Stimulated activated naive CD8-positive, alpha-beta T cell treated with anti-CD3 and anti-CD28 coated beads, Interleukin-15, amount 100 ng/mL, for 72 hours (primary cell): ENCODE measurements around the gene ZNHIT3.
"Not testable (repeated sequence)": the region's sequence is repeated elsewhere in the genome, so short reads cannot be mapped to it uniquely, and the experiment has no call there.

Experiments
- ATAC-seq: fragments of 150-1000 bp; cut with Tn5 transposase; 2 replicates; pipeline ENCODE4 v1.10.0; 2021; ENCODE audit warnings: mild to moderate bottlenecking, moderate library complexity
- DNase-seq, 2 donors: peaks; one replicate each; pipeline ENCODE4 v3.0.0; 2021 to 2022
- H3K27ac Mint-ChIP-seq, 2 donors: one replicate each; pipeline ENCODE4 v1.8.0; 2022; ENCODE audit warnings: mild to moderate bottlenecking in 2 of 2, mixed read lengths in 2 of 2, moderate library complexity in 2 of 2
- H3K27me3 Mint-ChIP-seq: one replicate; pipeline ENCODE4 v1.8.0; 2022; ENCODE audit warnings: mixed read lengths
- H3K4me1 Mint-ChIP-seq: one replicate; pipeline ENCODE4 v1.8.0; 2022; ENCODE audit warnings: mild to moderate bottlenecking, mixed read lengths
- H3K4me3 Mint-ChIP-seq, 2 donors: one replicate each; pipeline ENCODE4 v1.8.0; 2022; ENCODE audit warnings: mild to moderate bottlenecking in 2 of 2, mixed read lengths in 2 of 2, moderate library complexity in 1 of 2
- H3K9me3 Mint-ChIP-seq, 2 donors: one replicate each; pipeline ENCODE4 v1.8.0; 2022; ENCODE audit warnings: mixed read lengths in 2 of 2

The ZNHIT3 gene

GRCh38 chr17:36501351-36501750 is 14.9 kb downstream of the ZNHIT3 start:
- no peak overlapping the region for H3K4me3 Mint-ChIP-seq
- peaks cover 8% of the 10 kb centered on the region for H3K4me1 Mint-ChIP-seq
- no peaks in the 10 kb centered on the region for H3K27me3 Mint-ChIP-seq
- ATAC-seq = no peak
- peak overlapping the region; percentile 5 to 77 for H3K27ac Mint-ChIP-seq
- no peak for DNase-seq
- H3K9me3 Mint-ChIP-seq = no peaks in the 10 kb centered on the region

- Mint-ChIP-seq H3K27me3 (no peaks in the 10 kb centered on the region), H3K27ac (peak overlapping the region; percentile 13 to 31), H3K4me3 (no peak overlapping the region), H3K4me1 (peaks cover 8% of the 10 kb centered on the region), H3K9me3 (no peaks in the 10 kb centered on the region)
- ATAC-seq (no peak), DNase-seq (no peak)
These were observed 15.5 kb downstream of the ZNHIT3 start for GRCh38 chr17:36501963-36502362.

DNA sequence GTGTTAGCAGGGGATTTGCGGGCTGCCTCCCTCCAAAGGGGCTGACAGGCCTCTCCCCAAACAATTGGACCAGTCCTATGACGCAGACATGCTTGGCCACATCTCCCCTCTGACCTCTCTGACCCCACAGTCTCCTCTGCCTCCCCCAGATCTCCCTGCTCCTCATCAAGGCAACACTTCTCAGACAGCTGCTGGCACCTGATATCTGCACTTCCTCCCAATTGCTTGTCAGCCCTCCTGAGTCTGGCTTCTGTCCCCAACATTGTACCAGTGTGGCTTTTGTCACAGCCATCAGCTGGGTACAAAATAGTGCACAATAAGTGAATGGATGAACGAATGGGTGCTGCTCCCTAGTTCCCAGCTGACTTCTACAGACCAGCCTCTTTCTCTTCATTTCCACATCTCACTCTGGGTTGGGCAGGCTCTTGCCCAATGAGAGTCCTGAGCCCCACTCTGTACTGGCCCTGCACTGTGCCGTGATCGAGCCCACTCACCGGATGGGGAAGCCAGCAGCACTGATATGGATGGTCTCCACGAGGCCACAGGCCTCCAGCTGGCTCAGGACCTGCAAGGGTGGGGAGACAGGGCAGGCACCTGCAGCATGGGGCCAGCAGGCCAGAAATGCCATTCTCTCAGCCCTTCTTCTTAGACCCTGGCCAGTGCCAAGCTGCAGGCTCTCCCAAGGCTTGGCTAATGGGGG is 17.1 kb downstream of the ZNHIT3 start:
- H3K4me3 Mint-ChIP-seq = no peak overlapping the region
- H3K4me1 Mint-ChIP-seq = peaks cover 8% of the 10 kb centered on the region
- peak overlapping the region; percentile 72 to 93 for H3K27ac Mint-ChIP-seq
- no peaks in the 10 kb centered on the region for H3K9me3 Mint-ChIP-seq
- ATAC-seq (no peak), DNase-seq (no peak)
- no peaks in the 10 kb centered on the region for H3K27me3 Mint-ChIP-seq

- no peak overlapping the region for H3K4me3 Mint-ChIP-seq
- DNase-seq (no peak), ATAC-seq (no peak)
- H3K27ac Mint-ChIP-seq = peak overlapping the region; percentile 55 to 93
- peaks cover 8% of the 10 kb centered on the region for H3K4me1 Mint-ChIP-seq
- no peaks in the 10 kb centered on the region for H3K27me3 Mint-ChIP-seq
- no peaks in the 10 kb centered on the region for H3K9me3 Mint-ChIP-seq
These were observed 17.7 kb downstream of the ZNHIT3 start for GRCh38 chr17:36504156-36504545.

- Mint-ChIP-seq H3K9me3 (no peaks in the 10 kb centered on the region), H3K4me3 (no peak overlapping the region), H3K27me3 (no peaks in the 10 kb centered on the region), H3K27ac (no peak overlapping the region), H3K4me1 (peaks cover 8% of the 10 kb centered on the region)
- no peak for DNase-seq
- ATAC-seq = no peak
These were observed 18.7 kb downstream of the ZNHIT3 start for GRCh38 chr17:36505171-36505570.

DNA sequence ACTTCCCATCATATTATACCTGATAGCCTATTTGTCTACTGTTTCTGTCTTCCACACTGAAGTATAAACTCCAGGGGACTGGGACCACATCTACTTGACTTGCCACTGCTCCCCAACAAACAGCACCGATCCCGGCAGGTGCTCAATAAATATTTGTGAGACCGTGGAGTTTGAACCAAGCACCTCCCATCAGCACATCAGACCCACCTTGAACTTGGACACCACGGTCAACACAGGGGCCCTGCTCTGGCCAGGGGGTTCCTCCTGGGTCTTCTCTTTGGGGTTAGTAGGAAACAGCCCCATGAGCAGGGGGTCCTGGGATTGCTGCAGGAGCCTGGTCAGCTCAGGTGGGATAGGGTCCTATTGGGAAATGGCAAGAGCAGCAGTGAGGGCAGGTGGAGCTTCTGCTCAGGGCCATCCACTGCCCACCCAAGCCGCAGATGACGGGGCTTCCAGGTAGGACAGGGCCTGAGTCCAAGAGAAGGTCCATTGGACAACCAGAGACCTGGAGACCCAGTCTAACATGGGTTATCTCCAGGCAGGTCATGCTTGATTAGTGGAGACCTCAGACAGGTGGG is 19.9 kb downstream of the ZNHIT3 start:
- Mint-ChIP-seq H3K4me1 (peaks cover 8% of the 10 kb centered on the region), H3K27ac (no peak overlapping the region), H3K9me3 (no peaks in the 10 kb centered on the region), H3K4me3 (no peak overlapping the region), H3K27me3 (no peaks in the 10 kb centered on the region)
- ATAC-seq (no peak), DNase-seq (no peak)

- H3K27ac Mint-ChIP-seq = peak overlapping the region in 1 of 2 donors; percentile 23
- no peak for DNase-seq
- ATAC-seq = no peak
- no peaks in the 10 kb centered on the region for H3K9me3 Mint-ChIP-seq
- H3K4me1 Mint-ChIP-seq = peaks cover 8% of the 10 kb centered on the region
- no peak overlapping the region for H3K4me3 Mint-ChIP-seq
- no peaks in the 10 kb centered on the region for H3K27me3 Mint-ChIP-seq
These were observed 20.4 kb downstream of the ZNHIT3 start for GRCh38 chr17:36506831-36507230.

DNA sequence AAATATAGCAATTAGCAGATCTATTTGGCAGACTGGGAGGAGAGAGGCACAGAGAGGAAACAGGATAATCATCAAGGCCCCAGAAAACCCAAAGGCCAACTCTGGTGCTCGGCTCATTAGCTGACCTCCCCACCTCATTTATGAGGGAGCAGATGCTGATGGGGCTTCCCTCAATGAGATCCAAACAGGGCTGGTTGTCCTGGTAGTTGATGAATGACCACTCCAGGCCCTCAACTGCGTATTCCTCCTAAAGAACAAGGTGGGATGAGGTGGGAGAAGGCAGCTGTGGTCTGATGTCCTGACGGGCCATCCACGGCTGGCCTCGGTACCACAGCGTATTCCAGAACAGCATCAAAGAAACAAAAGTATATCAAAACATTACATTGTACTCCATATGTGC is 20.8 kb downstream of the ZNHIT3 start:
- Mint-ChIP-seq H3K27ac (peak overlapping the region in 1 of 2 donors; percentile 23), H3K27me3 (no peaks in the 10 kb centered on the region), H3K4me1 (peaks cover 8% of the 10 kb centered on the region), H3K4me3 (no peak overlapping the region), H3K9me3 (no peaks in the 10 kb centered on the region)
- DNase-seq (no peak), ATAC-seq (no peak)

GRCh38 chr17:36508439-36508838 is 22.0 kb downstream of the ZNHIT3 start:
- H3K9me3 Mint-ChIP-seq, ATAC-seq, H3K27me3 Mint-ChIP-seq, DNase-seq, H3K4me1 Mint-ChIP-seq, H3K4me3 Mint-ChIP-seq: not testable (repeated sequence)
- peak overlapping the region in 1 of 2 donors; percentile 35 for H3K27ac Mint-ChIP-seq

- Mint-ChIP-seq H3K27ac (no peak overlapping the region), H3K27me3 (no peaks in the 10 kb centered on the region), H3K4me1 (no peaks in the 10 kb centered on the region), H3K9me3 (no peaks in the 10 kb centered on the region), H3K4me3 (no peak overlapping the region)
- DNase-seq = no peak
- ATAC-seq = no peak
These were observed 22.9 kb downstream of the ZNHIT3 start for GRCh38 chr17:36509272-36509985.

- H3K4me3 Mint-ChIP-seq = no peak overlapping the region
- ATAC-seq (no peak), DNase-seq (no peak)
- no peak overlapping the region for H3K27ac Mint-ChIP-seq
- H3K4me1 Mint-ChIP-seq = no peaks in the 10 kb centered on the region
- H3K9me3 Mint-ChIP-seq = no peaks in the 10 kb centered on the region
- H3K27me3 Mint-ChIP-seq = no peaks in the 10 kb centered on the region
These were observed 24.2 kb downstream of the ZNHIT3 start for GRCh38 chr17:36510636-36511035.

DNA sequence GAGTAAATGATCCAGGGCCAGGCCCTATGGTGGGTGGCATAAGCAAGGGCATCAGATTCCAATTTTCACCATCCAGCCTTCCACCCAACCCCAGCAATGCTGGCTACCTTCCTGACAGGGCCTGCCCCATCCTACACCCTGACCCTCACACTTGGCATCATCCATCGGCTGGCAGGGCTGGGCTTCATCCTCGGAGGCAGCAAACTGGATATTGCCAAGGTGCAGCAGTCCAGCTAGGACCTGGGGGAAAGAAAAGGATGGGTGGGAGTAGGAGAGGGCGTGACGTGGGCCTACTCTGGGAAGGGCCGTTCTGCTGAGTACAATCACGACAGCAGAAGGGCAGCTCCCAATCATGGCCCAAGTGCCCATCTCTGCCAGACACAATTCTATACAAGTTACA is 24.7 kb downstream of the ZNHIT3 start:
- Mint-ChIP-seq H3K27me3 (no peaks in the 10 kb centered on the region), H3K9me3 (no peaks in the 10 kb centered on the region), H3K27ac (no peak overlapping the region), H3K4me1 (no peaks in the 10 kb centered on the region), H3K4me3 (no peak overlapping the region)
- DNase-seq (no peak), ATAC-seq (no peak)

DNA sequence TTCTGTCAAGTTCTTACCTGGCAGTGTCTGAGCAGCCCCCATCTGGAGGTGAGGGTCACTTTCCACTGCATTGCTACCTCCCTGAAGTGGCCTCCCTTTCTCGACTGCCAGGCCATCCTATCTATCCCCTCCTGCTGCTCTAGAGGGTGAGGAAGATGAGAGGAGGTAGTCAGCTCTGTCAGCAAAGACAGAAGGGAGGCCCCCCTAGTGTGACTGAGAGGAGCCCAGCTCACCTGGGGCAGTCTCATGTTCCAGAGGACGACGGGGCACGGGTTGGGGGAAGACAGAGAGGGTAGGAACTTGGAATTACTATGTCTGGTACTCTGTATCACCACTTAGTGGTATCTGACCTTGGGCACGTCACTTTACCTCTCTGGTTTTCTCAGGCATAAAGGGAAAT is 26.2 kb downstream of the ZNHIT3 start:
- Mint-ChIP-seq H3K4me1 (no peaks in the 10 kb centered on the region), H3K27ac (no peak overlapping the region), H3K9me3 (no peaks in the 10 kb centered on the region), H3K27me3 (no peaks in the 10 kb centered on the region), H3K4me3 (no peak overlapping the region)
- ATAC-seq = no peak
- DNase-seq = no peak

DNA sequence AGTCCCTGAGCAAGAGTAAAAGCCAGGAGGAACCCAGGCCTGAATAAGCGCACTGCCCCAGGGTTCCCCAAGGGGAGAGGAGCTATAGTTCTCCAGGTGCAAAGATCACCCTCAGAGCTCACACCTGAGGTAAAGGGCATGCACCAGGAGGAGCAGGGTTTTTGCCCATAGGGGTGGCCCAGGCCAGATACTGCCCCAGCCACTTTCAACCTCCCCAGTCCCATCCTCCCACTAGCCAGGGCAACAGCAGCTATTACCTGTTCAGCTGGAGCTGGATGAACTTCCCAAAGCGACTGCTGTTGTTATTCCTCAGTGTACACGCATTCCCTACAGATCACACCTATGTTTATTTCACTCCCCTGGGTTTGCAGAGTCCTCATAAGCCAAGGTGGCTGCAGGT is 28.4 kb downstream of the ZNHIT3 start:
- no peak for ATAC-seq
- H3K9me3 Mint-ChIP-seq = no peaks in the 10 kb centered on the region
- H3K27ac Mint-ChIP-seq = peak overlapping the region in 1 of 2 donors; percentile 87
- H3K27me3 Mint-ChIP-seq = no peaks in the 10 kb centered on the region
- no peak for DNase-seq
- no peaks in the 10 kb centered on the region for H3K4me1 Mint-ChIP-seq
- H3K4me3 Mint-ChIP-seq = no peak overlapping the region

- DNase-seq (no peak), ATAC-seq (no peak)
- no peak overlapping the region for H3K4me3 Mint-ChIP-seq
- no peaks in the 10 kb centered on the region for H3K9me3 Mint-ChIP-seq
- no peaks in the 10 kb centered on the region for H3K27me3 Mint-ChIP-seq
- no peak overlapping the region for H3K27ac Mint-ChIP-seq
- H3K4me1 Mint-ChIP-seq = no peaks in the 10 kb centered on the region
These were observed 29.4 kb downstream of the ZNHIT3 start for GRCh38 chr17:36515837-36516236.

GRCh38 chr17:36523113-36523512 is 36.6 kb downstream of the ZNHIT3 start:
- Mint-ChIP-seq H3K27me3 (no peaks in the 10 kb centered on the region), H3K4me3 (no peak overlapping the region), H3K4me1 (peaks cover 31% of the 10 kb centered on the region), H3K9me3 (no peaks in the 10 kb centered on the region), H3K27ac (no peak overlapping the region)
- DNase-seq (no peak), ATAC-seq (no peak)
